K562 (cell line): Measurements from ENCODE around the gene GHDC. TPM values are rescaled to one million over a fixed set of nuclear protein-coding genes. Genes with fewer than 3 reads are reported as not detected.

Experiments used
- AFF4 ChIP-seq: sonication (generic); formaldehyde crosslinking; IDR thresholded peaks from 2 replicates; pipeline ENCODE4 v1.8.0; 2023; ENCODE audit warnings: mild to moderate bottlenecking, missing genetic modification reagents
- CBX1 ChIP-seq: sonication (generic); IDR thresholded peaks from 2 replicates; pipeline ENCODE4 v1.6.1; 2016; ENCODE audit warnings: antibody characterized with exemption, low read depth, mild to moderate bottlenecking
- CBX5 ChIP-seq: IDR thresholded peaks from 2 replicates; pipeline ENCODE4 v1.6.1; 2014; ENCODE audit warnings: low read depth, borderline replicate concordance
- ELF1 ChIP-seq: fragments of 200-800 bp; sonication (Bioruptor generic); IDR thresholded peaks from 2 replicates; pipeline ENCODE4 v1.6.1; 2016; ENCODE audit warnings: missing genetic modification characterization, missing compliant biosample characterization
- ELK1 ChIP-seq: sonication (generic); formaldehyde crosslinking; IDR thresholded peaks from 2 replicates; pipeline ENCODE4 v1.8.1; 2022; ENCODE audit warnings: missing genetic modification reagents
- FOXM1 ChIP-seq, 2 experiments: fragments of 450-650 bp in 1 of 2; sonication (generic) in 1 of 2; formaldehyde crosslinking in 1 of 2; IDR thresholded peaks; 2 replicates each; pipeline versions ENCODE4 v1.6.1 to v1.9.0; 2017 to 2022; ENCODE audit warnings: low read depth in 2 of 2, mild to moderate bottlenecking in 2 of 2, missing genetic modification reagents in 1 of 2, moderate library complexity in 1 of 2
- KLF6 ChIP-seq: fragments of 250-450 bp; sonication (Bioruptor Pico); IDR thresholded peaks from 2 replicates; pipeline ENCODE4 v1.4.0; 2020; ENCODE audit warnings: mild to moderate bottlenecking, moderate library complexity, borderline replicate concordance
- POLR2A ChIP-seq: fragments of 450-650 bp; conservative IDR thresholded peaks from 2 replicates; pipeline ENCODE4 v1.6.1; 2016
- PRDM10 ChIP-seq: fragments of 450-650 bp; IDR thresholded peaks from 2 replicates; pipeline ENCODE4 v1.6.1; 2018; ENCODE audit not compliant: partially characterized antibody
- RBM22 ChIP-seq: fragments of 200-400 bp; formaldehyde crosslinking; IDR thresholded peaks from 2 replicates; pipeline ENCODE4 v1.6.1; 2018; ENCODE audit warnings: low read length, low read depth; ENCODE audit not compliant: poor library complexity, severe bottlenecking
- SMARCC2 ChIP-seq: fragments of 450-650 bp; IDR thresholded peaks from 2 replicates; pipeline ENCODE4 v1.6.1; 2017; ENCODE audit warnings: antibody characterized with exemption, moderate library complexity, mild to moderate bottlenecking, low read depth
- SMC3 ChIP-seq: conservative IDR thresholded peaks from 2 replicates; pipeline ENCODE4 v1.6.1; 2011; ENCODE audit warnings: low read depth, low read length, improper control_type of control experiment; ENCODE audit not compliant: insufficient read depth
- THRA ChIP-seq: fragments of 450-650 bp; IDR thresholded peaks from 2 replicates; pipeline ENCODE4 v1.6.1; 2017; ENCODE audit warnings: mild to moderate bottlenecking, moderate library complexity
- ZBTB17 ChIP-seq: fragments of 450-650 bp; formaldehyde crosslinking; IDR thresholded peaks from 2 replicates; pipeline ENCODE4 v1.4.0; 2020; ENCODE audit warnings: mild to moderate bottlenecking
- ZKSCAN3 ChIP-seq: fragments of 250-450 bp; sonication (Bioruptor Pico); IDR thresholded peaks from 2 replicates; pipeline ENCODE4 v1.4.0; 2020
- ZNF12 ChIP-seq: sonication (generic); formaldehyde crosslinking; IDR thresholded peaks from 2 replicates; pipeline ENCODE4 v1.4.0; 2020; ENCODE audit warnings: mild to moderate bottlenecking, missing genetic modification reagents
- ZNF232 ChIP-seq: sonication (generic); formaldehyde crosslinking; IDR thresholded peaks from 2 replicates; pipeline ENCODE4 v1.8.0; 2022; ENCODE audit warnings: mild to moderate bottlenecking, missing genetic modification reagents
- polyA plus RNA-seq, 8 experiments: library from polyadenylated mRNA; depleted of rRNA in 4 of 8; stranded (reverse) in 5 of 8; unstranded in 3 of 8; fragments of >200 nt; fragmentation: Nextera tagmentation in 2 of 8; fragmentation: Illumina TruSeq in 1 of 8; extraction: Ambion mirVana in 2 of 8; extraction: Trizol in 1 of 8; gene quantifications; 2 replicates each; pipeline versions ENCODE4 v1.2.1 to v1.2.3, GENCODE V29; 2011 to 2014; ENCODE audit warnings: inconsistent platforms in 1 of 8, missing spikeins in 1 of 8
- total RNA-seq, 7 experiments: library from RNA; depleted of rRNA in 6 of 7; stranded (reverse); fragments of >200 nt in 6 of 7; fragmentation: Illumina TruSeq in 2 of 7; extraction: Trizol in 2 of 7; gene quantifications; 2 replicates each; pipeline versions ENCODE4 v1.2.1 to v1.2.3, GENCODE V29; 2011 to 2021; ENCODE audit warnings: low replicate concordance in 1 of 7

The GHDC gene
- total and polyA plus RNA-seq, 9 of the 15 experiments (the other 6 are each of a cell fraction or from before 2014, with no cell fraction given): 0.65 to 23.2 (median 11.2) TPM

GRCh38 chr17:42183741-42184711, 10.3 kb downstream of the GHDC start (continued):
- TF ChIP-seq SMC3 (no peak; the same call in 1 of the 2 replicates), PRDM10 (no peak), ZNF12 (no peak), CBX5 (no peak), RBM22 (no peak), ZNF232 (CRISPR knock-in tag) (no peak), ELF1 (tag) (no peak), POLR2A (peak; percentile 56; the same call in 1 of the 2 replicates), ZBTB17 (CRISPR knock-in tag) (0 out of 2 replicates have a peak, but pooled peaks have one; percentile 43), ZKSCAN3 (no peak), KLF6 (peak; percentile 47; the same call in 1 of the 2 replicates), ELK1 (no peak), CBX1 (peak; percentile 69; the same call in 1 of the 2 replicates), THRA (no peak), FOXM1 (IDR thresholded peaks at IDR 0.05; ENCODE audit: low read depth) (no peak), FOXM1 (CRISPR knock-in tag; IDR thresholded peaks at IDR 0.05; ENCODE audit: low read depth) (no peak), AFF4 (CRISPR knock-in tag) (no peak), SMARCC2 (no peak)
